NT2/D1 (cell line): ENCODE results near the gene F12.
A peak's percentile ranks its signal among the peaks of the same experiment; 100 is the strongest.

ENCODE experiments used
- DNase-seq: peaks from one replicate; pipeline ENCODE4 v3.0.0-alpha.2; 2011; ENCODE audit warnings: low read depth, low spot score
- H3K27me3 ChIP-seq: 2 replicates; pipeline ENCODE4 v1.6.0; 2011; ENCODE audit warnings: mild to moderate bottlenecking; ENCODE audit not compliant: insufficient read length, insufficient read depth
- H3K36me3 ChIP-seq: 2 replicates; pipeline ENCODE4 v1.6.1; 2011; ENCODE audit warnings: mild to moderate bottlenecking, low read length, mixed read lengths; ENCODE audit not compliant: insufficient read depth, insufficient read length
- H3K4me1 ChIP-seq: 2 replicates; pipeline ENCODE4 v1.5.1; 2011; ENCODE audit not compliant: insufficient read depth, insufficient read length
- H3K4me3 ChIP-seq: 2 replicates; pipeline ENCODE4 v1.5.1; 2011; ENCODE audit warnings: low read depth; ENCODE audit not compliant: insufficient read length
- H3K9ac ChIP-seq: 2 replicates; pipeline ENCODE4 v1.6.0; 2011; ENCODE audit warnings: low read depth; ENCODE audit not compliant: insufficient read length
- H3K9me3 ChIP-seq: 2 replicates; pipeline ENCODE4 v1.5.1; 2011; ENCODE audit warnings: mild to moderate bottlenecking, low read length; ENCODE audit not compliant: insufficient read depth
- SUZ12 ChIP-seq: IDR thresholded peaks from 2 replicates; pipeline ENCODE4 v1.6.1; 2011; ENCODE audit not compliant: insufficient read length, insufficient read depth; ENCODE audit errors: extremely low read depth
- YY1 ChIP-seq: IDR thresholded peaks from 2 replicates; pipeline ENCODE4 v1.6.1; 2011; ENCODE audit not compliant: insufficient read length, insufficient read depth
- ZNF274 ChIP-seq: IDR thresholded peaks from 2 replicates; pipeline ENCODE4 v1.6.1; 2011; ENCODE audit warnings: mild to moderate bottlenecking, low read depth, low read length

Gene F12

GRCh38 chr5:177374211-177374610 lies 35.2 kb downstream of the F12 start:
- no peak for DNase-seq
- no peaks in the 10 kb centered on the region for H3K9me3 ChIP-seq
- H3K9ac ChIP-seq: no peak overlapping the region
- peaks cover 7% of the 10 kb centered on the region for H3K4me1 ChIP-seq
- TF ChIP-seq SUZ12: no peak
- no peak for TF ChIP-seq ZNF274
- H3K27me3 ChIP-seq: peaks cover under 1% of the 10 kb centered on the region
- H3K36me3 ChIP-seq: no peaks in the 10 kb centered on the region
- H3K4me3 ChIP-seq: no peak overlapping the region

GRCh38 chr5:177373806-177374205 lies 35.6 kb downstream of the F12 start:
- TF ChIP-seq YY1: no peak
- TF ChIP-seq ZNF274: no peak
- TF ChIP-seq SUZ12: no peak
- Histone ChIP-seq H3K4me1 (peaks cover 6% of the 10 kb centered on the region), H3K4me3 (no peak overlapping the region), H3K36me3 (no peaks in the 10 kb centered on the region), H3K9ac (no peak overlapping the region), H3K9me3 (no peaks in the 10 kb centered on the region), H3K27me3 (no peaks in the 10 kb centered on the region)
- no peak for DNase-seq

GRCh38 chr5:177372910-177373309 lies 36.5 kb downstream of the F12 start:
- DNase-seq: no peak
- H3K27me3 ChIP-seq: peaks cover 9% of the 10 kb centered on the region
- H3K9me3 ChIP-seq: no peaks in the 10 kb centered on the region
- peaks cover 6% of the 10 kb centered on the region for H3K4me1 ChIP-seq
- H3K4me3 ChIP-seq: no peak overlapping the region
- no peaks in the 10 kb centered on the region for H3K36me3 ChIP-seq
- no peak for TF ChIP-seq YY1
- no peak for TF ChIP-seq SUZ12
- no peak for TF ChIP-seq ZNF274
- no peak overlapping the region for H3K9ac ChIP-seq

GRCh38 chr5:177372034-177372896 lies 37.1 kb downstream of the F12 start:
- Histone ChIP-seq H3K27me3 (peaks cover 14% of the 10 kb centered on the region), H3K9ac (no peak overlapping the region), H3K9me3 (no peaks in the 10 kb centered on the region), H3K4me1 (peaks cover 8% of the 10 kb centered on the region), H3K4me3 (no peak overlapping the region), H3K36me3 (no peaks in the 10 kb centered on the region)
- no peak for DNase-seq
- TF ChIP-seq SUZ12 (no peak), YY1 (no peak), ZNF274 (no peak)

GRCh38 chr5:177371120-177372033 lies 38.0 kb downstream of the F12 start:
- no peak for TF ChIP-seq SUZ12
- no peak for TF ChIP-seq ZNF274
- TF ChIP-seq YY1: no peak
- Histone ChIP-seq H3K4me3 (peak overlapping the region; percentile 39), H3K27me3 (peaks cover 14% of the 10 kb centered on the region), H3K9ac (peak overlapping the region; percentile 80), H3K4me1 (peaks cover 9% of the 10 kb centered on the region), H3K36me3 (no peaks in the 10 kb centered on the region), H3K9me3 (no peaks in the 10 kb centered on the region)
- no peak for DNase-seq

GRCh38 chr5:177370488-177371119 lies 38.8 kb downstream of the F12 start:
- no peaks in the 10 kb centered on the region for H3K9me3 ChIP-seq
- peak; percentile 93 for DNase-seq
- H3K9ac ChIP-seq: no peak overlapping the region
- H3K4me3 ChIP-seq: no peak overlapping the region
- TF ChIP-seq YY1: no peak
- TF ChIP-seq SUZ12: no peak
- no peak for TF ChIP-seq ZNF274
- peaks cover 14% of the 10 kb centered on the region for H3K27me3 ChIP-seq
- peaks cover 12% of the 10 kb centered on the region for H3K4me1 ChIP-seq
- H3K36me3 ChIP-seq: no peaks in the 10 kb centered on the region
